ENCODE data around the gene NFKB2. TPM values are rescaled to one million over a fixed set of nuclear protein-coding genes. Genes with fewer than 3 reads are reported as not detected.

NFKB2 gene
- total and polyA plus RNA-seq, 2 donors (not counting 1 experiment from before 2014, with no cell fraction given), result 255 to 398 TPM

GRCh38 chr10:102410429-102411073, 15.0 kb downstream of the NFKB2 start:
- no peaks in the 10 kb centered on the region for H3K79me2 ChIP-seq (ENCODE audit: control insufficient read depth, insufficient read depth, low read length)
- Mint-ChIP-seq H3K9me3 (ENCODE audit: insufficient read depth) (no peaks in the 10 kb centered on the region), H3K4me3 (peak overlapping the region; percentile 83), H3K4me1 (peaks cover 31% of the 10 kb centered on the region), H3K27ac (no peak overlapping the region), H3K27me3 (peaks cover 56% of the 10 kb centered on the region)
- DNase-seq, result peak; percentile 49
- H3K27ac ChIP-seq (ENCODE audit: low read length in 2 of 2), result no peak overlapping the region
- POLR2A ChIA-PET, result interaction anchor here (1.3 to 3.3 kb wide), 2 partner anchors 9 to 10 kb away, joined by 3 to 14 read pairs; partner anchors contain the start of gene FBXL15
- peak overlapping the region in 2 of 5 experiments; percentile 19 to 20 for H3K4me3 ChIP-seq (ENCODE audit: control extremely low read depth in 1 of 5, extremely low read depth in 1 of 5, insufficient read depth in 1 of 5, low read depth in 2 of 5, low read length in 4 of 5)
- CTCF ChIA-PET, result interaction anchor here (3.0 to 5.0 kb wide), 2 partner anchors 10 kb away, joined by 20 to 35 read pairs; partner anchors contain the start of gene FBXL15
- peak; percentile 55 for TF ChIP-seq EZH2 (IDR thresholded peaks at IDR 0.05; ENCODE audit: borderline replicate concordance, insufficient read depth, low read depth, low read length, poor library complexity, severe bottlenecking)
- TF ChIP-seq, protein P1, sequence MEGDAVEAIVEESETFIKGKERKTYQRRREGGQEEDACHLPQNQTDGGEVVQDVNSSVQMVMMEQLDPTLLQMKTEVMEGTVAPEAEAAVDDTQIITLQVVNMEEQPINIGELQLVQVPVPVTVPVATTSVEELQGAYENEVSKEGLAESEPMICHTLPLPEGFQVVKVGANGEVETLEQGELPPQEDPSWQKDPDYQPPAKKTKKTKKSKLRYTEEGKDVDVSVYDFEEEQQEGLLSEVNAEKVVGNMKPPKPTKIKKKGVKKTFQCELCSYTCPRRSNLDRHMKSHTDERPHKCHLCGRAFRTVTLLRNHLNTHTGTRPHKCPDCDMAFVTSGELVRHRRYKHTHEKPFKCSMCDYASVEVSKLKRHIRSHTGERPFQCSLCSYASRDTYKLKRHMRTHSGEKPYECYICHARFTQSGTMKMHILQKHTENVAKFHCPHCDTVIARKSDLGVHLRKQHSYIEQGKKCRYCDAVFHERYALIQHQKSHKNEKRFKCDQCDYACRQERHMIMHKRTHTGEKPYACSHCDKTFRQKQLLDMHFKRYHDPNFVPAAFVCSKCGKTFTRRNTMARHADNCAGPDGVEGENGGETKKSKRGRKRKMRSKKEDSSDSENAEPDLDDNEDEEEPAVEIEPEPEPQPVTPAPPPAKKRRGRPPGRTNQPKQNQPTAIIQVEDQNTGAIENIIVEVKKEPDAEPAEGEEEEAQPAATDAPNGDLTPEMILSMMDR (IDR thresholded peaks at IDR 0.05), result no peak
- H3K4me1 ChIP-seq (ENCODE audit: control insufficient read depth in 2 of 2, insufficient read depth in 2 of 2, low read length in 2 of 2), result peaks cover 26 to 33% of the 10 kb centered on the region in 2 donors
- ATAC-seq (ENCODE audit: low read depth), result no peak
- peak overlapping the region; percentile 16 for H3K9ac ChIP-seq (ENCODE audit: low read length)
- WGBS (ENCODE audit: insufficient coverage), result 6% methylated on average over 46 of the region's 48 CpGs
- peak overlapping the region; percentile 22 for H2AFZ ChIP-seq (ENCODE audit: insufficient read depth, low read depth, low read length, poor library complexity, severe bottlenecking)
- H3K36me3 ChIP-seq (replicated peaks in 1 of 2; ENCODE audit: control extremely low read depth in 1 of 2, control insufficient read depth in 1 of 2, extremely low read depth in 1 of 2, insufficient read depth in 2 of 2, low read length in 1 of 2), result no peaks in the 10 kb centered on the region
- peaks cover 0 to 76% (median 40%) of the 10 kb centered on the region in 4 experiments for H3K27me3 ChIP-seq (replicated peaks in 1 of 4; ENCODE audit: control extremely low read depth in 1 of 4, control insufficient read depth in 3 of 4, insufficient read depth in 4 of 4, low read length in 3 of 4)
- no peaks in the 10 kb centered on the region for H4K20me1 ChIP-seq (ENCODE audit: control insufficient read depth, insufficient read depth, low read length, poor library complexity, severe bottlenecking)
- H3K9me3 ChIP-seq (ENCODE audit: control extremely low read depth in 1 of 3, control insufficient read depth in 2 of 3, insufficient read depth in 1 of 3, low read length in 2 of 3), result peaks cover 0 to 20% (median 0%) of the 10 kb centered on the region in 3 donors
- intact Hi-C loops (cut with micrococcal nuclease), result no loop called here
- H3K4me2 ChIP-seq (replicated peaks; ENCODE audit: low read depth, low read length, poor library complexity, severe bottlenecking), result peak overlapping the region; percentile 84
